Thoracic aorta (tissue), 2 donors: ENCODE measurements around the gene SPRYD3. TPM values are rescaled to one million over a fixed set of nuclear protein-coding genes. Genes with fewer than 3 reads are reported as not detected.
"Not testable (repeated sequence)": the region's sequence is repeated elsewhere in the genome, so short reads cannot be mapped to it uniquely, and the experiment has no call there.

Experiments
- ATAC-seq: fragments of 150-250 bp; one replicate; pipeline ENCODE4 v1.8.0; 2017; ENCODE audit warnings: low read depth; ENCODE audit not compliant: insufficient number of reproducible peaks, low FRiP score
- DNase-seq: peaks from one replicate; pipeline ENCODE4 v3.0.0-alpha.2; 2020; ENCODE audit warnings: low spot score
- H3K27ac ChIP-seq, 2 donors: fragments of 200-600 bp; sonication (generic); 1 replicate in 1 of 2; 2 replicates in 1 of 2; pipeline ENCODE4 v1.5.1; 2016; ENCODE audit warnings: mild to moderate bottlenecking in 2 of 2, moderate library complexity in 2 of 2
- H3K27me3 ChIP-seq: fragments of 200-600 bp; sonication (generic); replicated peaks from 2 replicates; pipeline ENCODE4 v1.6.0; 2016; ENCODE audit warnings: mild to moderate bottlenecking; ENCODE audit not compliant: insufficient read depth
- H3K36me3 ChIP-seq: fragments of 200-600 bp; sonication (generic); one replicate; pipeline ENCODE4 v1.5.1; 2016
- H3K4me1 ChIP-seq, 2 donors: fragments of 200-600 bp; sonication (generic); 1 replicate in 1 of 2; 2 replicates in 1 of 2; pipeline versions ENCODE4 v1.5.1 to v1.6.0; 2016; ENCODE audit warnings: low read depth in 2 of 2, mild to moderate bottlenecking in 1 of 2; ENCODE audit not compliant: control insufficient read depth in 1 of 2
- H3K4me3 ChIP-seq: fragments of 200-600 bp; sonication (generic); 2 replicates; pipeline ENCODE4 v1.5.1; 2016; ENCODE audit warnings: mild to moderate bottlenecking
- H3K9me3 ChIP-seq: fragments of 200-600 bp; sonication (generic); 2 replicates; pipeline ENCODE4 v1.5.1; 2016
- total RNA-seq, 2 donors: library from RNA; depleted of rRNA; stranded (reverse); fragments of >200 nt; gene quantifications; one replicate each; pipeline versions ENCODE4 v1.1.0 to v1.2.3, GENCODE V29; 2016
- TF ChIP-seq, protein P1 (sequence below): fragments of 200-600 bp; sonication (generic); IDR thresholded peaks from one replicate; pipeline ENCODE4 v1.5.1; 2019; ENCODE audit warnings: antibody characterized with exemption

Gene SPRYD3
- total RNA-seq, 2 donors from 2014 or later = 68.0 to 94.8 TPM

DNA sequence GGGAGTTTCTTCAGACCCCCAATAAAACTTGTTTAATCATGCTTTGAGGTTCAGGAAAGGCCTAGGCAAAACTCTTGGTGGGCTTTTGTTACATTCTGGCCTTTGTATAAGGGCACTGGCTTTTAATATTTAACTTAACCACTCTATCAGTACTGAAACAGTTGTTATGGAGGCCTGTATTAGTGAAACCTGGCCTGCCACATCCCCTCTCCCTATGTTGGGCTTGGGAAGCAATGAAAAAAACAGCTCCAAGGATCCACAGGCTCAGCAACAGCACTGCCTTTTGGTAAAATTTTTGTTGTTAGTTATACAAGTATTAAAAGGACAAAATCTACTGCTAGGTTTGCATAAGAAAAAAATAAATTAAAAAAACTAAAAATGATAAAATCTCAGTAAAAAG is 34.8 kb upstream of the SPRYD3 start:
- no peaks in the 10 kb centered on the region for H3K36me3 ChIP-seq
- no peaks in the 10 kb centered on the region for H3K27me3 ChIP-seq
- peaks cover 20 to 29% of the 10 kb centered on the region in 2 donors for H3K4me1 ChIP-seq
- TF ChIP-seq, protein P1, sequence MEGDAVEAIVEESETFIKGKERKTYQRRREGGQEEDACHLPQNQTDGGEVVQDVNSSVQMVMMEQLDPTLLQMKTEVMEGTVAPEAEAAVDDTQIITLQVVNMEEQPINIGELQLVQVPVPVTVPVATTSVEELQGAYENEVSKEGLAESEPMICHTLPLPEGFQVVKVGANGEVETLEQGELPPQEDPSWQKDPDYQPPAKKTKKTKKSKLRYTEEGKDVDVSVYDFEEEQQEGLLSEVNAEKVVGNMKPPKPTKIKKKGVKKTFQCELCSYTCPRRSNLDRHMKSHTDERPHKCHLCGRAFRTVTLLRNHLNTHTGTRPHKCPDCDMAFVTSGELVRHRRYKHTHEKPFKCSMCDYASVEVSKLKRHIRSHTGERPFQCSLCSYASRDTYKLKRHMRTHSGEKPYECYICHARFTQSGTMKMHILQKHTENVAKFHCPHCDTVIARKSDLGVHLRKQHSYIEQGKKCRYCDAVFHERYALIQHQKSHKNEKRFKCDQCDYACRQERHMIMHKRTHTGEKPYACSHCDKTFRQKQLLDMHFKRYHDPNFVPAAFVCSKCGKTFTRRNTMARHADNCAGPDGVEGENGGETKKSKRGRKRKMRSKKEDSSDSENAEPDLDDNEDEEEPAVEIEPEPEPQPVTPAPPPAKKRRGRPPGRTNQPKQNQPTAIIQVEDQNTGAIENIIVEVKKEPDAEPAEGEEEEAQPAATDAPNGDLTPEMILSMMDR = no peak
- DNase-seq = no peak
- no peak overlapping the region for H3K4me3 ChIP-seq
- H3K9me3 ChIP-seq = no peaks in the 10 kb centered on the region
- no peak for ATAC-seq
- peak overlapping the region; percentile 58 to 92 for H3K27ac ChIP-seq

DNA sequence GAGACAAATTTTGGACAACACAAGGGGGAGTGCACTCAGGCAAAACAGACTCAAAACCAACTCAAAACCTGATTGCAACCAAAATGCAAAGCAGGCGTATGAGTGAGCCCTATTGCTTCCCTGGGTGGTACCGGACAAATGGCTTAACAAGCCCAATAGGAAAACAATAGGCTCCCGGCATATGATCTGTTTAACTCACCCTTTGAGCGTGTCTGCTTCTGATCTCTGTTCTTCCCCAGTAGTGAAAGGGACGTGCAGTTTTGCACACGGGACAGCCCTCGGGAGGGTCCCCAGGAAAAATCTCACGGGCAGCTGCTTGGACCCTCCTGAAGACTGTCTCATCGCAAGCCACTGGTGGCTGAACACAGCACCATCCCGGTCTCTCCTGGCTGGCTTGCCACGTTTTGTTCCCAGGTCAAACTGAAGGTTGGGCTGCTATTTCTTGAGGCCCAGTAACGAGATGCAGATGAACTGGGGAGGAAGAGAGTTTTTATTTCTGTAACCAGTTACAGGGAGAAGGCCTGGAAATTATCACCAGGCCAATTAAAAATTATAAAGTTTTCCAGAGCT is 34.0 kb upstream of the SPRYD3 start:
- Histone ChIP-seq H3K9me3 (no peaks in the 10 kb centered on the region), H3K4me1 (peaks cover 20 to 36% of the 10 kb centered on the region in 2 donors), H3K27me3 (no peaks in the 10 kb centered on the region), H3K4me3 (no peak overlapping the region), H3K36me3 (no peaks in the 10 kb centered on the region), H3K27ac (peak overlapping the region; percentile 41 to 92)
- TF ChIP-seq, protein P1 = no peak
- DNase-seq (no peak), ATAC-seq (no peak)

DNA sequence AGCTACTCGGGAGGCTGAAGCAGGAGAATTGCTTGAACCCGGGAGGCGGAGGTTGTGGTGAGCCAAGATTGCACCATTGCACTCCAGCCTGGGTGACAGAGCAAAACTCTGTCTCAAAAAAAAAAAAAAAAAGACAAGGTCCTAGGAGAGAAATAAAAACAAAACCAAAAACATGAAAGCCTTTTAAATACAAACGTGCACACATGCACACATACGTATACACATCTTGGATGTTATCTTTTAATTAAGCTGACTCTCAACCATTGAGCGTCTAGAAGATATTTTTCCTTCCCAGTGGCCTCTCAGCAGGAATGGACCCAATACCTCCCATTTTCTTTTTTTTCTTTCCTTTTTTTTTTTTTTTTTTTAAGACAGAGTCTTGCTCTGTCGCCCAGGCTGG is 33.2 kb upstream of the SPRYD3 start:
- not testable (repeated sequence) for ATAC-seq, H3K27ac ChIP-seq, H3K27me3 ChIP-seq, DNase-seq, H3K36me3 ChIP-seq, H3K4me3 ChIP-seq, H3K9me3 ChIP-seq
- peaks cover 19 to 40% of the 10 kb centered on the region in 2 donors for H3K4me1 ChIP-seq

DNA sequence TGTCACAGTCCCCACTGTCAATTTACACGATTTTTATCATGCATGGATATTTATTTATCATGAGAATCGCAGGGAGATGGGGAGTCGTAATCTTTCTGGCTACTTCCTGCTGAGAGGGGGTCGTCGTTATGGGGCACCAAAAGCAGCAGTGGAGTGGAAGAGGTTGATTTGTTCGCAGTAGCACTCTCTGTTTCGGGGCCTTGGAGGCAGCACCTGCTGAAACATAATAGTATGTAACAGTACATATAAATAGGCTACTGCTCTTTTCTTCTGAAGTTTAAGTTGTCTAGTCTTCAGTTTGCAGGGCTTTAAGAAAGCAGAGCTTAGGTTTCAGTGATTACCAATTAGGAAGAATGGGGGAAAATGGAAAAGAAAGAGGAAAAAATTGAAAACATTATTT is 27.9 kb upstream of the SPRYD3 start:
- no peak for DNase-seq
- Histone ChIP-seq H3K4me3 (no peak overlapping the region), H3K36me3 (no peaks in the 10 kb centered on the region), H3K4me1 (peaks cover 10 to 43% of the 10 kb centered on the region in 2 donors), H3K27ac (peak overlapping the region; percentile 75 to 77), H3K9me3 (no peaks in the 10 kb centered on the region), H3K27me3 (no peaks in the 10 kb centered on the region)
- TF ChIP-seq, protein P1 = no peak
- ATAC-seq = no peak

DNA sequence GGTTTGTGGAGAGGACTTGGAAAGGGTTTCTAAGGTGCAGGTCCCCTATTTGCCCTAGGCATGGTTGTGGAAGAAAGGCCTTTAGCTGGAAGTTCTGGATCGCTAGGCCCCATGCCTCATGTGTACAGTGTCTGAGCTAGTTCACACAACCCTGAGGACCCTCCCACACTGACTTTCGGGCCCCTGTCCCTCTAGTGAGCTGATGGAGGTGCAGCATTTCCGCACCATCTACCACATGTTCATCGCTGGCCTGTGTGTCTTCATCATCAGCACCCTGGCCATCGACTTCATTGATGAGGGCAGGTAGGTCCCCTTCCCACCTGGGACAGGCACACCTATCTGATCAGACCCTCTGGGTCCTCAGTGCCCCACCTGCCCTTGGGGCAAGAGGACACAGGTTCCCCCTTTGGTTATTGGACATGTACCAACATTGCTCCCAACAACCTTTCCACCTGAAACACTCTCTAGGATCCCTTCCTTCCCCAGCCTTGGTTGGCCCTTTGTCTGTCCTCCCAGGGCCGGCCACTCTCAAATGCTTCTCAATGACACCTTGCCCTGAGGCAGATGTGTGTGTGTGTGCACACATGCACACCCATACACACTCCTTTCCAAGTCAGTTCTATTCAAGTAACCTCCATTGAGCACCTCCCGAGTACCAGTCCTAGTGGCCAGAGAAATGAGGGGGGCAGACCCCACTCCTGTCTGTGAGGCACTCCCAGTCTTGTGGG is 26.7 kb upstream of the SPRYD3 start:
- DNase-seq (no peak), ATAC-seq (no peak)
- Histone ChIP-seq H3K4me3 (no peak overlapping the region), H3K9me3 (no peaks in the 10 kb centered on the region), H3K36me3 (peaks cover 7% of the 10 kb centered on the region), H3K27ac (peak overlapping the region in 1 of 2 donors; percentile 77), H3K27me3 (no peaks in the 10 kb centered on the region), H3K4me1 (peaks cover 10 to 51% of the 10 kb centered on the region in 2 donors)
- TF ChIP-seq, protein P1 = no peak
